RWPE2 (cell line): Measurements from ENCODE around the gene CTCFL.

Source experiments
- ATAC-seq: fragments of 200-7000 bp; cut with Tn5 transposase; 3 replicates; pipeline ENCODE4 v1.9.1; 2021; ENCODE audit warnings: low read depth
- DNase-seq: peaks from one replicate; pipeline ENCODE4 v3.0.0-alpha.2; 2020; ENCODE audit warnings: low spot score
- H3K27ac ChIP-seq: fragments of 450-650 bp; 2 replicates; pipeline ENCODE4 v1.5.1; 2017; ENCODE audit warnings: mild to moderate bottlenecking; ENCODE audit not compliant: poor library complexity, severe bottlenecking
- H3K27me3 ChIP-seq: fragments of 250-450 bp; sonication (Bioruptor Pico); 2 replicates; pipeline ENCODE4 v1.5.1; 2021; ENCODE audit warnings: mild to moderate bottlenecking, moderate library complexity; ENCODE audit not compliant: insufficient read depth, poor library complexity, severe bottlenecking
- H3K36me3 ChIP-seq: fragments of 250-450 bp; sonication (Bioruptor Pico); 2 replicates; pipeline ENCODE4 v1.5.1; 2020; ENCODE audit warnings: low read depth, mild to moderate bottlenecking, moderate library complexity
- H3K4me1 ChIP-seq: fragments of 250-450 bp; sonication (Bioruptor Pico); 2 replicates; pipeline ENCODE4 v1.5.1; 2021; ENCODE audit warnings: mild to moderate bottlenecking, moderate library complexity; ENCODE audit not compliant: insufficient read depth, poor library complexity, severe bottlenecking
- H3K4me3 ChIP-seq: fragments of 250-450 bp; sonication (Bioruptor Pico); 2 replicates; pipeline ENCODE4 v1.5.1; 2021; ENCODE audit warnings: mild to moderate bottlenecking, moderate library complexity; ENCODE audit not compliant: severe bottlenecking
- H3K9me3 ChIP-seq: fragments of 250-450 bp; sonication (Bioruptor Pico); 2 replicates; pipeline ENCODE4 v1.5.1; 2021; ENCODE audit warnings: mild to moderate bottlenecking, moderate library complexity; ENCODE audit not compliant: severe bottlenecking
- TF ChIP-seq, protein P1 (sequence below): fragments of 450-650 bp; IDR thresholded peaks from one replicate; pipeline ENCODE4 v1.5.1; 2017; ENCODE audit warnings: mild to moderate bottlenecking, moderate library complexity; ENCODE audit not compliant: poor library complexity, severe bottlenecking

The CTCFL gene

DNA sequence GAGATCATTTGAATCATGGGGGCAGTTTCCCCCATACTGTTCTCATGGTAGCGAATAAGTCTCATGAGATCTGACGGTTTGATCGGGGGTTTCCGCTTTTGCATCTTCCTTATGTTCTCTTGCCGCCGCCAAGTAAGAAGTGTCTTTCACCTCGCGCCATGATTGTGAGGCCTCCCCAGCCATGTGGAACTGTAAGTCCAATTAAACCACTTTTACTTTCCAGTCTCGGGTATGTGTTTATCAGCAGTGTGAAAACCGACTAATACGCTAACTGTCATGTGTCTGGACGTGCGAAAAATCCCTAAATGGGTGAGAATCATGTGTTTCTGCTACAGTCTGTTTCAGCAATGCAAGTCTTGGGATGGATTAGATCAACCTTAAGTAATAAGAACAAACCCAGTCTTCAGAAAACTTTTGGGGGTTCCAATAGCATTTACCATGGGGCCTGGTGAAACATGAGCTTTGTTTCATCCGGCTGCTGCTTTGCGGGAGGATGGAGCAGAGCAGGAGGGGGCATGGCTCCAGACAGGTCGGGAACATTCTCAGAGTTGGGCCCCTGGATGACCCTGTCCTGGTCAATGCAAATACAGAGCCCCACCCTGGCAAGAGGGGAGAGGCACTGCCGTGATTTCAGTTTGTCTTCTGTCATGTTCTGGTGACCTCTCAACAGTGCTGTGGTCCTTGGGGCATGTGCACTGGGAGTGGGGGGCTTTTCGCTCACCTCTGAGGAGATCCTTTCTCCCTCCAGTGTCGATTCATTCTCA, 41.5 kb downstream of the CTCFL start:
- ATAC-seq = no peak
- Histone ChIP-seq H3K36me3 (no peaks in the 10 kb centered on the region), H3K9me3 (peaks cover 7% of the 10 kb centered on the region), H3K4me3 (no peak overlapping the region), H3K4me1 (no peaks in the 10 kb centered on the region), H3K27ac (no peak overlapping the region), H3K27me3 (peaks cover 55% of the 10 kb centered on the region)
- peak; percentile 65 for DNase-seq
- TF ChIP-seq, protein P1, sequence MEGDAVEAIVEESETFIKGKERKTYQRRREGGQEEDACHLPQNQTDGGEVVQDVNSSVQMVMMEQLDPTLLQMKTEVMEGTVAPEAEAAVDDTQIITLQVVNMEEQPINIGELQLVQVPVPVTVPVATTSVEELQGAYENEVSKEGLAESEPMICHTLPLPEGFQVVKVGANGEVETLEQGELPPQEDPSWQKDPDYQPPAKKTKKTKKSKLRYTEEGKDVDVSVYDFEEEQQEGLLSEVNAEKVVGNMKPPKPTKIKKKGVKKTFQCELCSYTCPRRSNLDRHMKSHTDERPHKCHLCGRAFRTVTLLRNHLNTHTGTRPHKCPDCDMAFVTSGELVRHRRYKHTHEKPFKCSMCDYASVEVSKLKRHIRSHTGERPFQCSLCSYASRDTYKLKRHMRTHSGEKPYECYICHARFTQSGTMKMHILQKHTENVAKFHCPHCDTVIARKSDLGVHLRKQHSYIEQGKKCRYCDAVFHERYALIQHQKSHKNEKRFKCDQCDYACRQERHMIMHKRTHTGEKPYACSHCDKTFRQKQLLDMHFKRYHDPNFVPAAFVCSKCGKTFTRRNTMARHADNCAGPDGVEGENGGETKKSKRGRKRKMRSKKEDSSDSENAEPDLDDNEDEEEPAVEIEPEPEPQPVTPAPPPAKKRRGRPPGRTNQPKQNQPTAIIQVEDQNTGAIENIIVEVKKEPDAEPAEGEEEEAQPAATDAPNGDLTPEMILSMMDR = no peak

DNA sequence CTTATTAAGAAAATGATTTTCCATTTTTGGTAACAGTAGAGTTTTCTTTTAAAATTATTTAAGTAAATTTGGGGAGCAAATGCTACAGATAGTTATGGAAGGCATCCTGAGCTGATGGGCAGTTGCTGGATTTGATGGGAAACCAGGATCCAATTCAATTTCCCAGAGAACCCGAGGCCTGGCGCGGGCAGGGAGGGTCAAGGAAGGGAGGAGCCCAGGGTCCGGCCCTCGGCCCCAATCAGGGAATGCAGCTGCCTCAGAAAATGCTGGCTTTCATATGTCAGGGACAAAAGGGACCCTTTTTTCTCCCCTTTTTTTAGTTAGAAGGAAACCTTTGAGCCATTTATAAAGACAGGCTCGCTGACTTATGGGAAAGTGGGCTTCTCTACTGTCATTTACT, 42.1 kb downstream of the CTCFL start:
- DNase-seq (peak; percentile 59), ATAC-seq (no peak)
- Histone ChIP-seq H3K36me3 (no peaks in the 10 kb centered on the region), H3K4me3 (no peak overlapping the region), H3K9me3 (peaks cover 7% of the 10 kb centered on the region), H3K27me3 (peaks cover 62% of the 10 kb centered on the region), H3K27ac (no peak overlapping the region), H3K4me1 (no peaks in the 10 kb centered on the region)
- TF ChIP-seq, protein P1 = no peak

DNA sequence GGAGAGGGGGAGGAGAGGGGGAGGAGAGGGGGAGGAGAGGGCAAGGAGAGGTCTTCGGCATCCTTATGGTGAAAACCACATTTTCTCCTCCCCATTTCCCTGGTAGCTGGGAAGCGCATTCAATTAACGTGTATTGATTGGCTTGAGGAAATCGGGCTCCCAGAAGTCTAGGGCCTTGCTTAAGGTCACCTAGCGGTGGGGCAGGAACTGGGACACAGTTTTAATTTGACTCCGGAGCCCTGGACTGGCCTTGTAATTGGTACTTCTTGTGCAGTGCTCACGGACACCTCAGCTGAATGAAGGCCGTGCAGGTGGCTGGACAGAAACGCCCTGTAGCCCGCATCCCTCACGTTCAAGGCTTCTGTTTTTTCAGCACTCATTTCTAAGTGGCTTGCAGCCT, 42.8 kb downstream of the CTCFL start:
- Histone ChIP-seq H3K27ac (no peak overlapping the region), H3K9me3 (peaks cover 7% of the 10 kb centered on the region), H3K27me3 (peaks cover 65% of the 10 kb centered on the region), H3K4me1 (no peaks in the 10 kb centered on the region), H3K4me3 (no peak overlapping the region), H3K36me3 (no peaks in the 10 kb centered on the region)
- DNase-seq = peak; percentile 65
- TF ChIP-seq, protein P1 = no peak
- no peak for ATAC-seq

DNA sequence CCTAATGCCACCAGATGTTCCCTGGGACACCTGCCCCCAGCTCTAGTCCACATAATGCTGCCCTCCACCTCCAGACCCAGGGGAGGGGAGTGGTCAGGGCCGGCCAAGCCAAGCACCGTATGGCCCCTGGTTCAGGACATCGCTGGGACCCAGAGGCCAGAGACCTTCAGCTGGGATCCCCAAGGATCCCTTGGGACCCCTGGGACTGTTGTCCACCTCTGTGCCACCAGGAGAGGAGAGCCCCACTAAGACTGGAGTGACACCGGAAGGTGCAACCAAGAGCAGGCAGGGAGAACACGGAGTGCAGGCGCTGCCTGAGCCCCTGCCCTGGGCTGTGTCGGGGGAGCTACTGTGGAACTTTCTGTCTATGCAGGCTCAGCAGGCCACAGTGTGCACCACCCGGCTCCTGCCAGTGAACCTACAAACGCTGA, 43.6 kb downstream of the CTCFL start:
- H3K36me3 ChIP-seq = no peaks in the 10 kb centered on the region
- no peak overlapping the region for H3K4me3 ChIP-seq
- peaks cover 7% of the 10 kb centered on the region for H3K9me3 ChIP-seq
- H3K27ac ChIP-seq = no peak overlapping the region
- H3K4me1 ChIP-seq = no peaks in the 10 kb centered on the region
- no peak for ATAC-seq
- TF ChIP-seq, protein P1 = no peak
- peak; percentile 75 for DNase-seq
- H3K27me3 ChIP-seq = peaks cover 60% of the 10 kb centered on the region
